GM18873 (cell line): Measurements from ENCODE around the gene DCDC2.
A peak's percentile ranks its signal among the peaks of the same experiment; 100 is the strongest.
"Not testable (repeated sequence)": the region's sequence is repeated elsewhere in the genome, so short reads cannot be mapped to it uniquely, and the experiment has no call there.

Source experiments
- ATAC-seq: cut with Tn5 transposase; IDR thresholded peaks from one replicate; pipeline ENCODE4 v1.9.1; 2021; ENCODE audit warnings: mild to moderate bottlenecking, moderate library complexity, moderate number of reproducible peaks; ENCODE audit not compliant: unreplicated experiment, low FRiP score

Gene DCDC2

DNA sequence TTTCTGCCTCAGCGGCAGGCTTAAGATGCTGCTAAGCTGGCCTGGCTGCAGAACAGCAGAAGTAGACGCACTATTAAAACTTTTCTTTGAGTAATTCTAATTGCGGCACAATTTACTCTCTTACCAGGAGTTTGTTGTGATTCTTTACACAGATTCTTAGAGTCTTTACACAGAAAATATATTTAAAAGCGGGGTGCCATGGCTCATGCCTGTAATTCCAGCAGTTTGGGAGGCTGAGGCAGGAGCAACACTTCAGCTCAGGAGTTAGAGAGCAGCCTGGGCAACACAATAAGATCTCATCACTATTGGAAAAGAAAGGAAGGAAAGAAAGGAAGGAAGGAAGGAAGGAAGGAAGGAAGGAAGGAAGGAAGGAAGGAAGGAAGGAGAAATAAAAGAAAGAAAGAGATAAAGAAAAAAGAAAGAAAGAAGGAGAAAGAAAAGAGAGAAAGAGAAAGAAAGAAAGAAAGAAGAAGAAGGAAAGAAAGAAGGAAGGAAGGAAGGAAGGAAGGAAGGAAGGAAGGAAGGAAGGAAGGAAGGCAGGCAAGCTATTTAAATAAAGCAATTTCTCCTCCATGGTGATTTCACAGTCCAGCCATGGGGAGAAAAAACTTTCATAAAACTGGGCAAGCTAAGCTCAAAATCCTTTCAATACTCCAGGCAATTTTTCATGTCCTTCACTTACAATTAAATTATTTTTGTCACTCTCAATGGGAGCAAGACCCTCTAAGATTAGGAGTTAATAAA, 23.8 kb upstream of the DCDC2 start:
- ATAC-seq = no peak

DNA sequence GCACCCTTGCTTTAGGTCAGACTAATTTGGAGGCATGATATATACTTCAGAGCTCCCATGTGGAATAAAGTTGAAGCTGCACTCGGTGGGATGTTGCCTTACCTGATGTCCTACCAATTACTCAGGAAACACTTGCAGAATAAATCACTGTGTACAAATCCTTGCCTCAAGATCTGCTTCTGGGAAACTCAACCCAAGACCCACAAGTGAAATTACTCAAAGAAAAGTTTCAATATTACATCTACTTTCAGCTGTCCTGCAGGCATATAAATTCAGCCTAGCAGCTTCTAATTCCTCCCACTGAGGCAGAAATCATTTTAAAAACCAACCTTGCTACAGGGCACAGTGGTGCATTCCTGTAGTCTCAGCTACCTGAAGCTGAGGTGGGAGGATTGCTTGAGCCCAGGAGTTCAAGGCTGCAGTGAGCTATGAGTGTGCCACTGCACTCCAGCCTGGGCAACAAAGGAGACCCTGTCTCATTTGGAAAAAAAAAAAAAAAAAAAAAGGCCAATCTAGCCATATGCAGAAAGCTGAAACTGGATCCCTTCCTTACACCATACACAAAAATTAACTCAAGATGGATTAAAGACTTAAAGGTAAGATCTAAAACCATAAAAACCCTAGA, 20.7 kb upstream of the DCDC2 start:
- no peak for ATAC-seq

DNA sequence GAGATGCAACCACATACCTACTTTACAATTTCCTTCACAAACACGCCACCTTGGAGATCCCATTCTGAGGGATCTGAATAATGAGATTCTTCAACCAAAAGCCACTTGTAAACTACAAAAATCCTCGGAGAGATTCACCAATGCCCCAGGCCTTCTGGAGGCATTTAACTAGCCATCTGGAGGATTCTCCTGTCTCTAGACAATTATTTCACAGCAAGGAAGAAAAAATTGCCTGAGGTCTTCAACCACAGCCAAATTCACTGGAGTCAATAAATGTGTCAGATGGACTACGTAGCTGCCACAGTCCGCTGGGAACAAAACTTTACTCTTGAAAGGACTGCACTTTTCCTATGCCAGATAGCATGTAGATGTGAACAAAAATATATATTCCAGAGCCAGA, 19.0 kb upstream of the DCDC2 start:
- ATAC-seq = no peak

DNA sequence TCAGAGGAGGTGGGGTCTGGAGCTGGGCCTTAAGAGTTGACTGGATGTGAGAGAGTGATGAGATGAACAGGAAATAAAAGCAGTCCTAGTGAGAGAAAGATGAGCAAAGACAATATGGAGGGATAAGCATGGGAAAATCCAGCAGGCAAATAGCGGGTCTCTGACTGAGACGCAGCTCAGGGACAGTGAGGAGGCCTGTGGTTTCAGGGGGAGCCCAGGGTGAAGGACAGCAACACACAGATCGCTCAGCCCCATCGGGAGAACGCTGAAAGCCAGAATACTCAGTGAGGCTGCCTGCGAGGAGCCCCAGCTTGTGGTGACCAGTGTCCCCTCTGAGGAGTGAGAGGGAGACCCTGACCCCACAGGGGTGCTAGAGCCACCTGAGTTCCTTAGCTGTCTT, 16.8 kb upstream of the DCDC2 start:
- ATAC-seq = no peak

DNA sequence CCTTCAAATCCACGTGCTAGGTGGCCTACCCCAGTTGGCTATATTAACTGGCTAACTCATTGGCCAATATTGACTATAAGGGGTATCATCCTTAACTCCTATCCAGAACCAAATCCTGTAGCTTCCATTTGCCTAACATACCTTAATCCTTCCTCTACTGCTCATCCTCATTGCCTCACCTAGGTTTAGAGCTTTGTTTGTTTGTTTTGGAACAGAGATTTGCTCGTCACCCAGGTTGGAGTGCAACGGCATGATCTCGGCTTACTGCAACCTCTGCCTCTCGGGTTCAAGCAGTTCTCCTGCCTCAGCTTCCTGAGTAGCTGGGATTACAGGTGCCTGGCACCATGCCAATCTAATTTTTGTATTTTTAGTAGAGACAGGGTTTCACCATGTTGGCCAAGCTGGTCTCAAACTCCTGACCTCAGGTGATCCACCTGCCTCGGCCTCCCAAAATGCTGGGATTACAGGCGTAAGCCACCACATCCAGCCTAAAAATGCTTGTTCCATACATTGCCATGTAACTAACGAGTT, 7.3 kb upstream of the DCDC2 start:
- ATAC-seq = not testable (repeated sequence)

DNA sequence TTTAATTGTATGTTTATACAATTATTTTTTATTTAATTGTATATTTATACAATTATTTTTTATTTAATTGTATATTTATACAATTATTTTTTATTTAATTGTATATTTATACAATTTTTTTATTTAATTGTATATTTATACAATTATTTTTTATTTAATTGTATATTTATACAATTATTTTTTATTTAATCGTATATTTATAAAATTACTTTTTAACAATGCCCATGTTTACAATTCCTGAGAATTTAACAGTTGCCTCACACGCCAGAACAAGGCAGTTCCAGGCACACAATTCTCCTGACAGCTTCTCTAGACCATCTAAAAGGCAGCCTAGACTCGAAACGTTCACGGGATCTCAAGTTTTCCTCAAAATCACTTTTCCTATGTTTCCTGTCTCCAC, 4.5 kb upstream of the DCDC2 start:
- not testable (repeated sequence) for ATAC-seq

DNA sequence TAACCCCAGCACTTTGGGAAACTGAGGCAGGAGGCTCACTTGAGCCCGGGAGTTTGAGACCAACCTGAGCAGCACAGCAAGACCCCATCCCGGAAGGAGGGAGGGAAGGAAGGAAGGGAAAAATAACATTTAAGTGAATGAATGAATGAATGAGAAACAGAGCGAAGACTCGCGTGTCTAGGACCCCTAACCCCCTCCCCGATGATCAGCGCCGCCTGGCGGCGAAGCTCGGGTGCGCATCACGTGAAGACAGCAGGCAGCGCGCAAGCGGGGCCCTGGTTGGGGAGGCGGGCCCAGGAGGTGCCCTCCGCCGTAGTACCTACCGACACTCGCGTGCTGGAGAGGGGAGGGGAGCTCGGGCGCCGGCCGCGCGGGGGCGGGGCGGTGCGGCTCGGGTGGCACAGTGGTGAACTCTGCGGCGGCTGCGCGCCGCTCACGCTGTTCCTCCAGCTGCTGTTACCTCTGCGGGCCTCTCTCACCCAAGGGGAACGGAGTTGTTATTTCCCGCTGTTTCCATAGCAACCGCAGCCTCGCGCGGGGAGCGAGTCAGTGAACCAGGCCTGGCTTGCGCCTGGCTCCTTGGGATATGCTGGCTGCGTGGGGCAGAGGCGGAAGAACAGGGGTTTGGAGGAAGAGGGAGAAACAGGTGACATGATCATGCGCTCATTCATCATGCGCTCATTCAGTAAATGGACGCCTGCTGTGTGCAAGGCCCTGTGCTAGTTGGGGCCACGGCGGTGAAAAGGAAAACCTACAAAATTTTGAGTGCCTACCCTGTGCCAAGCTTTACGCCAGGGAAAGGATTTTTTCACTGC, 2.0 kb upstream of the DCDC2 start:
- ATAC-seq = peak; percentile 72

DNA sequence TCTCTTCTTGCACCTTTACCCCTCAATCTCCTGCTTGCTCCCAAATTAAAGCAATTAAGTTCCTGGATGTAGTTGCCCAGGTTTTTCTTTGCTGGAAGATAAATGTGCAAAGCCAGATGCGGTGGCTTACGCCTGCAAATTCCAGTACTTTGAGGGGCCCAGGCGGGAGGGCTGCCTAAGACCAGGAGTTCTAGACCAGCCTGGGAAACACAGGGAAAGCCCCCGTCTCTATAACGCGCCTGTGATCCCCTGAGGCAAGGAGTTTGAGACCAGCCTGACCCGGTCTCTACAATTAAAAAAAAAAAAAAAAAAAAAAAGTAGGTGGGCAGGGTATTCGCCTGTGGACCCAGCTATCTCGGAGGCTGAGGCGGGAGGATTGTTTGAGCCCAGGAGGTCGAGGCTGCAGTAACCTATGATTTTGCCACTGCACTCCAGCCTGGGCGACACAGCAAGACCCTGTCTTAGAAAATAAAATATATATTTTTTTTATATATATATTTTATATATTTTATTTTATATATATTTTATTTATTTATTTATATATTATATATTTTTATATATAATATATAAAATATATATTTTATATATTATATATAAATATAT, 461 bp upstream of the DCDC2 start:
- ATAC-seq = no peak

DNA sequence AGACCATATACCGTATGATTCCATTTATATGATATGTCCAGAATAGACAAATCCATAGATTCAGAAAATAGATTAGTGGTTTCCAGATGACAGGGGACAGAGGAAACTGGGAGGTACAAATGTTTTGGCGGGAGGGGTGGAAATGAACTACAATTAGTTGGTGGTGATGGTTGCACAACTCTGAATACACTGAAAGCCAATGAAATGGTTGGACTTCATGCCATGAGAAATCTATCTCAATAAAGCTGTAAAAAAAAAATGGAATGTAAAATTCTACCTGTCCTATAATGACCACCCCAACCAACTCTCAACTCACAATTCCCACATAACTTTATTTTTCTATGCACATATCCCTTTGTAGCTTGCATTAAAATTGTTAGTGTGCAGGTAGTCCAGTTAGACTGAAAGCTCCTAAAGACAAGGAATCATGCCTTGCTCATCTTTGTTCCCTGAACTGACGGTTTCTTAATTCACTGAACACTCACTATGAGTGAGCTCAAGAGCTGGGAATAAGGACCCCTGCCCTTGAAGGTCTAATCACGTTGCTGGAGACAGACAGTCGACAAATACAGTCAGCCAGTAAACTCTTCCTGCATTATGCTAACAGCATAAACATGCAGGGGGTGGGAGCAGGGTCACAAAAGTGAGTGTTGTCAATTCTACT, 1.4 kb downstream of the DCDC2 start:
- no peak for ATAC-seq

DNA sequence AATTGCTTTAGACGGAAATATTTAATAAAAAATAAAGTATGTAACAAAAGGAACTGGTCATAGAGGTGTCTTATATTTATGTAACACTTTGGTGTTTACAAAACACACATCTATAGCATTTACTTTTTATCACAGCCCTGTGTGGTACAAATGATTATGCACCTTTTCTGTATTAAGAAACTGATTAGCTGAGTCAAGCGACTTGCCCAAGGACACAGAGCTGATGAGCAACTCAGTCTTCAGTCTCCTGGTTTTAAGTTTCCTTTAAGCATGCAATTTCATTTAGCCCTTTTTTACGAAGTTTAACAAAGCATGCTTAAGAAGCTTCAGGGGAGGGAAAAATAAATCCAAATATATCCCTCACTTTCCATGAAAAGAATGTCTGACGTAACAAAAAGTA, 2.5 kb downstream of the DCDC2 start:
- no peak for ATAC-seq

DNA sequence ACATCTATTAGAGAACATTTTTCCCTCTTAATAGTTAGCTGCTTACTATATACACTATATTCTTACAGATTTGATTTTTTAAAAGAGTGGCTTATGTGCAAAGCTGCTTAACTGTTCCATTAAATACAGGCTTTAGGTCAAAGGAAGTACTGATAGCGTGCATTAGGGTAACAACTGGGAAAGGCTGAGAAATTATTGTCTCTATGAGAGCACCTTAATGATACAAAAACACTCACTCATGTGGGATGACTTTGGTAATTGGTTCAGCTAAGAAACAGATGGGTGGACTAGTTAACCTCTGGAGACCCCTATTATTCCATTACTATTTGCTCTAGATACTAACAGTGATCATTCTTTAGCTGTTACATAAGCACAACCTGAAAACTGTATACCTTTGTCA, 4.0 kb downstream of the DCDC2 start:
- ATAC-seq = no peak

DNA sequence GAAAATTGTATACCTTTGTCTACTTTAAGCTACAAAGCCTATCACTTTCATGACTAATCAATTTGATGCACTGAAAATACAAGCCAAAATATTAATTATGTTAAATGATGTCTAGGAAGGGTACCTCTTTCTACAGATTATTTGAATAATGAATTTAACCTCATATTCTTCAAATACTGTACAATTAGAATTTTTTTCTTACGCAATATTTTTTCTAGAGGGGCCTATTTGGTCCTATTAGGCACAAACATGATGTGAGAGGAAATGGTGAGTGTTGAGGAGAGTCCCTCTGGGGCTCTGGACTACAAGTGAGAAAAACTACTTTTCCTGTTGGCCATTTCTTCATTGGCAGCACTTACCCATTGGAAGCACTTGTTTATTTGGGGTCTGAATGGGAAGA, 5.4 kb downstream of the DCDC2 start:
- ATAC-seq = no peak

DNA sequence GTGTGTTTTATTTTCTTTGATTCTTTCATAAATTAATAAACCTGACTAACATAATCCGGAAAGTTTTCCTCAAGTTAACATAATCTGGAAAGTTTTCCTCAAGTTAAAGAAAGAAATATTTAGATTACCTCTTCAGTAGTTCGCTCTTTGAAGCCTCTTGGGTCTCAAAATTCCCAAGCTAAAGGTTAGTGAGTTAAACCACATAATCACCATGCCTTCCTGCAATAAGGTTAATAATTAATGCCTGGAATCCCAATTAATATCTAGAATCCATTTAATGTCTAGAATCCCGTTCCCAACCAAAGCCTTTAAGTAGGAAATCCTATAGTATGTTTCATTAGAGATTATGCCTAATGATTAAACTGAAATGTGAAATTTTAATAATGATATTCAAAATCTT, 12.9 kb downstream of the DCDC2 start:
- ATAC-seq = no peak

DNA sequence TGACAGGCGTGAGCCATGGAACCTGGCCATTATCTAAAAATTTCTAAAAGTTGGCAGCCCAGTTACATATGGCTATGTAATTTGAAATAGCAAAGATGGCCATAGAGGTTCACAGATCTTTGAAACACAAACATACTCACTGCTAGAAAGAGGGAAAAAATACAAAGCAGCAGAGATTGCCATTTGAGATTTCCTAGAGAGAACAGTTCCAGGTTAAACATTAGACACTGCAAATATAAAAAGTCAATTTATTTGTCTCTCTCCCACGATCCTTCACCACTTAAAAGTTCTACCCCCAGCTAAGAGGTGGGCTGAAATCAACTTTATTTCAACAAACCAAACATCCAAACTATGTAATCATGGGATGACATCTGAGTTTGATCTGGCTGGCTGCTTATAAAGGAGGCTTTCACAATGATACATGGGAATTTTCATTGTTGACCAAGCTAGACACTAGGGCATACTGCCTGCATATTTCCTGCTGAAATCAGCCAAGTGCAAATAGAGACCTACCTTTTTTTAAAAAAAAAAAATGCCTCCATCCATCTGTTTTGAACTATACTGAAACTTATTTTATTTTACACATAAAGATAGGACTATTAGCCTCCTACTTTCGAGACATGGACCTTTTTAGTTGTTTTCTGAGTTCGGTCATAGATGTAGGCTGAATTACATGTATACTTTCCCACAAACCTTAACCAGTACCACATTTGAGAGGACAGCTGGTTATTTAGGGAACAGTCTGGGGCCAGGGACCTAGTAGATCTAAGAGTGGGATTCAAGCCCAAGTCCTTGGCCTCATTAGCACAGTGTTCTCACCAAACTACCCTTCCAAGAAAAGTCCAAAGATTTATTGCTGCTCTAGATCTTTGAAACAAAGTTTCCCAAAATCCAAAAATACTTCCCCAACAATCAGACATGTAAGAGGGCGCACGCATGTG, 16.6 kb downstream of the DCDC2 start:
- ATAC-seq = no peak

DNA sequence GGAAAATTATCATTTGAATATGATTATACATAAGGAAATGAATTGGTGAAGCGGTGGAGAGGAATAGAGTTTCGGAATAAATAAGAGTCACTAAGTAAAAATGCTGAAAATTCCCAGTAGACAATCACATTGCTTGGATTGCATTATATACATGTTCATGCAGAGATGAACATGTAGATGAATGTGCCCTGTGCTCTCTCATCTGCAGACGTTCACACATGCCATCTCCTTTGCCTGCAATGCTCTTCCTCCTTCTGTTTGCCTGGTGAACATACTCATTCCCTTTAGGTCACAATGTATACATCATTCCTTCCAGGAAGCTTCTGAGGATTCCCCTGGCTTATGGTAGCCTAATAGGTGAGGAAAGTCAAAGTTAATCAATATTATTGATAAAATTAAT, 17.9 kb downstream of the DCDC2 start:
- no peak for ATAC-seq

DNA sequence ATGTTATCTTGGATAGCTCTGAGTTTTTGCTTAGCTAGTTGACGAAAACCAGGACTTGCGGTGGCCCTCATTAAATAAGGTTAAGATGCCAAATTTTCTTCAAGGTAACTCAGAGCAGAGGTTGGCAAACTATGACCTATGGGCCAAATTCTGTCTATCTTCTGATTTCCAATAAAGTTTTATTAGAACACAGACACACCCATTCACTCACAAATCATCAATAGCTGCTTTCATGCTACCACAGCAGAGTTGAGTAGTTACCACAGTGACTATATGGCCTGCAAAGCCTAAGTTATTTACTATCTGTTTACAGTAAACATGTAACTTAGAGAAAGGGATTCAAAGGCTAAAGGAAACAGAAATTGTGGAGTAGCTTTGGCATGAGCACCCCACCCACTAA, 23.6 kb downstream of the DCDC2 start:
- no peak for ATAC-seq

DNA sequence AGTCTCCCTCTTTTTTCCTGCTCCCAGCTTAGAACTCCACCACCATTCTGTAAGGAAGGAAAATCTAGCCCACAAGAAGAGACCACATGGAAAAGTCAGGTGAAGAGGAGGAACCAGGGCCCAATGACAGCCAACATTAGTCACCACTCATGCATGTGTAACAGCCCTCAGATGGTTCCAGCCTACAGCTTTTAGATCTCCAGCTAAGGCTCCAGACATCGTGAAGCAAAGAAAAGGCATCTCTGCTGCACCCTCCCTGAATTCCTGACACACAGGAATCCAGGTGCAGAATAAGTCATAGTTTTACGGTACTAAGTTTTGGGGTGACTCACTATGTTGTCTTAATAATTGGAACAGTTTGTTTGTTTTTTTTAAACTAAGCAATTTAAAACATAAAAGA, 25.5 kb downstream of the DCDC2 start:
- no peak for ATAC-seq

DNA sequence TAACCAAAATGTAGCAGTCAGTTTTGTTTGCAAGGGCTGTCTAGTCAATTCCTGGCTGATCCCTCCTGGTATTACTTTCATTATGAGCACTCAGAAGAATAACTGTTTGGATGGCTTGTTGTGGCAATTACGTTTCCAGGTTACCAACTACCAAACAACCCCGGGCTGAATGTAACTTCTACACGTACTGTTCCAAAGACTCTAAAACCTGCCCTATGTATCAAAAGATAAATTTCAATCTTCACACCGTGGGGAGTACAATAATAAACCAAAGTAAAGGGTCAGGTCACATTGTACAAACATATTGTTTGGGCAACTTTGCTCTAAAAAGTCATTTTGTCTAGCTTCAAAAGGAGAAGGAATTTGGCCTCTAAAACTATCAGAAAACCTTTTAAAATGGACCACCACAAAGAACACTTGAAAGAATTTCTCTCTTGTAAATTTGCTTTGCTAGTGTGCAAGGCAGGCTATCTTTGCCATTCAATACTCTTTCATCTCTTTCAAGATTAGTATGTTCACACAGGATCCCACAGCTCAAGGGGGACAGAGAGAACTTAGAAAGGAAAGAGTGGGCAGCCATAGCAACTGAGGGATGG, 27.6 kb downstream of the DCDC2 start:
- no peak for ATAC-seq

DNA sequence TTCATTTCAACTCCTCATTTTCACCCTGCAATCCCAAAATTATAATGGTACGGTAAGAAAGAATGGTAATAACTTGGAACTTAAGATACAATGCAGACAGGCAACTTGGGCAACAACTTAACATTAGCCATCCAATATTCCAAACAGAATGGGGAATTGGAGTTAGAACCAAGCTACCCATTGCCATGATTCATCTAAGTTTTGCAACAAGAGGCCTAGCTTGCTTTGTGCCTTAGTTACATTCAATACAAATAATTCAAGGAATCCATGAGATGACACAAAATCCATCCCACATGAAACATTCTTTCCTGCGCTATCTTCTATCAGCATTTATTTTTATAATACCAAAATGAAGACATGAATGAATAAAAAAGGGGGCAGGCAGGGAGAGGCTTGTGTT, 28.4 kb downstream of the DCDC2 start:
- no peak for ATAC-seq
